Measurements from ENCODE around the gene ZNF26.

DNA sequence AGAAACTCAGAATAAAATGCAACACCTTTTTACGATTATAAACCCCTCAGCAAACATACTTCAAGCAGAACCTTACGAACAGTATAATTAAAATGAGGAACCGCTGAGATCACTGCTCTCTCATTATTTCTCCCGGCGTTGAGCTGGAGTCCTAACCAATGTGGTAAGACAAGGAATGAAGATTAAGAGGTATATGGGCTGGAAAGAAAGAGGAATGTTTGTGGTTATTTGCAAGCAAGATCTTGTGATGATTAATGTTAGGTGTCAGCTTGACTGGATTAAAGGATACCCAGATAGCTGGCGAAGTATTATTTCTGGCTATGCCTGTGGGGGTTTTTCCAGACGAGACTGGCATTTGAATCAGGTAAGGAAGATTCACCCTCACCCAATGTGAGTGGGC, 40.8 kb downstream of the ZNF26 start:
- TF ChIP-seq, protein P1, sequence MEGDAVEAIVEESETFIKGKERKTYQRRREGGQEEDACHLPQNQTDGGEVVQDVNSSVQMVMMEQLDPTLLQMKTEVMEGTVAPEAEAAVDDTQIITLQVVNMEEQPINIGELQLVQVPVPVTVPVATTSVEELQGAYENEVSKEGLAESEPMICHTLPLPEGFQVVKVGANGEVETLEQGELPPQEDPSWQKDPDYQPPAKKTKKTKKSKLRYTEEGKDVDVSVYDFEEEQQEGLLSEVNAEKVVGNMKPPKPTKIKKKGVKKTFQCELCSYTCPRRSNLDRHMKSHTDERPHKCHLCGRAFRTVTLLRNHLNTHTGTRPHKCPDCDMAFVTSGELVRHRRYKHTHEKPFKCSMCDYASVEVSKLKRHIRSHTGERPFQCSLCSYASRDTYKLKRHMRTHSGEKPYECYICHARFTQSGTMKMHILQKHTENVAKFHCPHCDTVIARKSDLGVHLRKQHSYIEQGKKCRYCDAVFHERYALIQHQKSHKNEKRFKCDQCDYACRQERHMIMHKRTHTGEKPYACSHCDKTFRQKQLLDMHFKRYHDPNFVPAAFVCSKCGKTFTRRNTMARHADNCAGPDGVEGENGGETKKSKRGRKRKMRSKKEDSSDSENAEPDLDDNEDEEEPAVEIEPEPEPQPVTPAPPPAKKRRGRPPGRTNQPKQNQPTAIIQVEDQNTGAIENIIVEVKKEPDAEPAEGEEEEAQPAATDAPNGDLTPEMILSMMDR (IDR thresholded peaks at IDR 0.05): no peak
- no peak for TF ChIP-seq EZH2 (IDR thresholded peaks at IDR 0.05; ENCODE audit: borderline replicate concordance, insufficient read depth, low read depth, low read length, poor library complexity, severe bottlenecking)

Measured in B cell (primary cell).